ENCODE results near the gene ACOX3.

GRCh38 chr4:8468746-8469535 is 28.4 kb upstream of the ACOX3 start:
- no peak for TF ChIP-seq ZNF768 (tag by site-specific recombination; IDR thresholded peaks at IDR 0.05)
- TF ChIP-seq ZNF747 (tag by site-specific recombination; IDR thresholded peaks at IDR 0.05), result no peak
- TF ChIP-seq ZNF146 (tag by site-specific recombination; IDR thresholded peaks at IDR 0.05), result no peak
- no peak for TF ChIP-seq REST (tag by site-specific recombination; IDR thresholded peaks at IDR 0.05)
- no peak for TF ChIP-seq ZBTB44 (tag by site-specific recombination; IDR thresholded peaks at IDR 0.05)
- no peak for TF ChIP-seq WT1 (tag by site-specific recombination; IDR thresholded peaks at IDR 0.05)
- TF ChIP-seq ATF2 (tag by site-specific recombination; IDR thresholded peaks at IDR 0.05; ENCODE audit: low read depth), result no peak
